Right kidney (tissue), 1 donor: ENCODE results near the gene ARFGAP2.

ENCODE experiments used
- DNase-seq: peaks from one replicate; pipeline ENCODE4 v3.0.0-alpha.2; 2016

Gene ARFGAP2

GRCh38 chr11:47171856-47172255, 4.8 kb downstream of the ARFGAP2 start:
- DNase-seq = no peak

DNA sequence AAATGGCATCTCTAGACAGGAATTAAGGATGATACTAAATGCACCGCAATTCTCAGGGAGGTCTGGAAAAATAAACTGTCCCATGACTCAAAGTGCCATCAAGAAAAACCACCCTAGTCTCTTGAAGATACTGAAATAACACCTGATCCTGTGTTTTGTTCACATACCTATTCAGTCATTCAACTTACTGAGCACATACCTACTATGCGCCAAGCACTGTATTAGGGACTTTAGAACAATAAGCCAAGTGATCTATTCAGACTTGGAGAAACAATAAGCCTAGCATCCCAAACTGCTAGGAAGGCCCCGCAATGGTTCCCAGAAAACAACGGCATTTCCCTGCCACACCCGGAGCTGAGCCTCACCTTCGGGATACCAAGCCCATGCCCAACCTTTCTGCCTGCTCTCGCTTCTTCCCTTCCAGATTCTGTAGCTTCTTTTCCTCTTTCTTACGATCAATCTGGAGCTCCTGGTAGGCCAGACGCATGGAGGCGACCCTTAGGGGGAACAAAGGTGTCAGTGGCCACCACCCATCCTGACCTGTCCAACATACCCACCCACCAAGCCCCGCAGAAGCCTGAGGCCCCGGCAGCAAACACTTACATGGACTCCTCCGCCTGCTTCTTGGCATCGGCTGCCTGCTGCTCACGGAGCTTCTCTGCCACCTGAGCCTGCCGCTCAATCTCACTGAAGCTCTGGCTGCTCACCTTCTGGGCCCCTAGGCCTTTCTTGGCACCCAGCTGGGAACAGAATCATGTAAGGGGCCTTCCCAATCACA, 5.4 kb downstream of the ARFGAP2 start:
- no peak for DNase-seq

GRCh38 chr11:47166368-47166767, 10.3 kb downstream of the ARFGAP2 start:
- no peak for DNase-seq

DNA sequence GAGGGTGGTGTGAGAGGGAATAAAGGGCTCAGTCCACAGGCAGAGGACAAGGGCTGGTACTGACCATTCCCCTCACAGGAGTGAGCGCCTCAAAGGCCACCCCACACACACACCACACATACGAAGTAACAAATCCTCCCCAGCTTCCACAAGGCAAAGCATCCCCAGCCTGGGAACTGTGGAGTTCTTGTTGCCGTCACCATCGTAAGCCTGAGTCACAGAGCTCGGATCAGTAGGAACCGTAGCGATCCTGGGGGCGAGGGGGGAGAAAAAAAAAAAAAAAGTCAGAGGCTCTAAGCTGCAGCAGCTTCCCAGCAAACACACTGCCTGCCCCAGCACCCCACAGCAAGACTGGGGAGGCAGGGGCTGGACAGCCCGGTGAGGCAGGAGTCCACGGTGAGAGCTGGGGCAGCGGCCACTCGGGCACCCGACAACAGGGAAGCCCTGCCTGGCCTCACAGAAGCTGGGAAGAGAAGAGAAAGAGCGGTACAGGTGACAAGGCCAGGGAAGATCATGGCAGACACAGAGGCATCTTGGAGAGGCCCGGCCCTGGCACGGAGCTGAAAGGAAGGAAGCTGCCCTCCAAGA, 11.3 kb downstream of the ARFGAP2 start:
- DNase-seq = no peak

DNA sequence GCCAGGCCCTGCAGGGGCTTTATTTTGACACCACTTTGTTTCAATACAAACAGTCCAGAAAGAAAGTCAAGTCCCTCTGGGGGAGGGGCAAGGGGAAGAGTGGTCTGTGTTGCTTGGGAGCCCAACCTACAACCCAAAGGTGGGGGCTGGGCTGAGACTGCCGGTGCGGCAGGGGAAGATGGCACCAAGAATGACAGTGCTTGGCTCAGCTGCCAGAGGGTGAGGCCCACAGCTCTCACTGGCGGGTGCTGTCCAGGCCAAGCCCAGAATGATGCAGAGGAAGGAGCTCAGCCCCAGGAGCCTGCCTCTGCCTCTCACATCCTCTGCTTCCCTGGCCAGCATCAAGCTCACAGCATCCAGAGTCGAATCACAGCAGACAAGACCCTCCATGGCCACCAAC, 12.4 kb downstream of the ARFGAP2 start:
- DNase-seq = no peak

DNA sequence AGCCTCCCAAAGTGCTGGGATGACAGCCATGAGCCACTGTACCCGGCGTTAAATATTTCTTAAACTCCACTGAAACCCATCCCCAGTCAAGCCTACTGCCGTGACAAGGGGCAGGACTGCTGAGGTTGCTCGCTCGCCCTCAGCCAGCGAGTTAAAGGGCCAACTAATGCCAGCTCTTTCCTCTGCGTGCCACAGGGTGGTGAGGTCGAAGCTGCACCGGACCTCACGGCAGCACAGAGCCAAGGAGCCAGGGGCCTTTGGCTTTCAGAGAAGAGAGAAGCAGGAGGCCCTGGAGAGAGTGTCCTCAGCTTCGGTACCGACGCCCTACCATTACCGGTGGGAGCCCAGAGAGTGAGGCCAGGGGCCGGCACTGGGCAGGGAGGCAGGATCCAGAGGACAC, 12.8 kb downstream of the ARFGAP2 start:
- no peak for DNase-seq

GRCh38 chr11:47163193-47163592, 13.5 kb downstream of the ARFGAP2 start:
- no peak for DNase-seq

GRCh38 chr11:47162426-47162825, 14.3 kb downstream of the ARFGAP2 start:
- no peak for DNase-seq

- no peak for DNase-seq
Observed at GRCh38 chr11:47161890-47162289, 14.8 kb downstream of the ARFGAP2 start.

GRCh38 chr11:47161134-47161854, 15.4 kb downstream of the ARFGAP2 start:
- DNase-seq = peak; percentile 50

DNA sequence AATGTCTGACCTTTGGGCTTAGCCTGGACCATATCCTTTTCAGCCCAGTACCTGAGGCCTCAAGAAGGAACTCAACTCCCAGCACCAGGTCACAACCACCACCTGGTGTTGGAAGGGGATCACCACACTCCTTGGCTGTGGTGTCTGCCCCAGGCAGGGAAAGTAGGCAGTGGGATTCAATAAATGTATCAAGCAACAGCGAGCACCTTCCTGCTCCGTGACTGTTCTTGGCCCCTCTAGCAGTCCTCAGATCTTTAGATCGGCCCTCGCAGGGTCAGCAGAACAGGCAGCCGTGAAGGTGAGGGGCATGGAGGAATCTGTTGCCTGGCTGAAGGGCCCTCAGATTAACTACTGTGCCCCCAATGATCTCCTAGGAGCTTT, 15.9 kb downstream of the ARFGAP2 start:
- DNase-seq = no peak

- no peak for DNase-seq
Observed at GRCh38 chr11:47158242-47158641, 18.4 kb downstream of the ARFGAP2 start.

- DNase-seq = no peak
Observed at GRCh38 chr11:47157805-47158204, 18.9 kb downstream of the ARFGAP2 start.

DNA sequence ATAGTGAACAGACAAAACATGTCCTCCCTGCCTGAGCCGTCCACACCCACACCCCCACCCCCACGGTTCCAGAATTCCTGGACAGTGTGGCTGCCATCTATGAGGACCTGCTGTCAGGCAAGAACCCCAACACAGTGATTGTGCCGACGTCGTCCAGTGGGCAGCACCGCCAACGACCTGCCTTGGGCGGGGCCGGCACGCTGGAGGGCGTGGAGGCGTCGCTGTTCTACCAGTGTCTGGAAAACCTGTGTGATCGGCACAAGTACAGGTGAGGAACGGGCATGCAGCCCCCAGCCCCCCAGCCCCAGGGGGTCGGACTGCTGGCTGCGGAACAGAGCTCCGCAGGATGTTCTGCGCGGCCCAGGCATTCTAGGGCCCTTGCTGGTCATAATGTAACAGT, 19.7 kb downstream of the ARFGAP2 start:
- no peak for DNase-seq

GRCh38 chr11:47156333-47156732, 20.3 kb downstream of the ARFGAP2 start:
- DNase-seq = no peak

DNA sequence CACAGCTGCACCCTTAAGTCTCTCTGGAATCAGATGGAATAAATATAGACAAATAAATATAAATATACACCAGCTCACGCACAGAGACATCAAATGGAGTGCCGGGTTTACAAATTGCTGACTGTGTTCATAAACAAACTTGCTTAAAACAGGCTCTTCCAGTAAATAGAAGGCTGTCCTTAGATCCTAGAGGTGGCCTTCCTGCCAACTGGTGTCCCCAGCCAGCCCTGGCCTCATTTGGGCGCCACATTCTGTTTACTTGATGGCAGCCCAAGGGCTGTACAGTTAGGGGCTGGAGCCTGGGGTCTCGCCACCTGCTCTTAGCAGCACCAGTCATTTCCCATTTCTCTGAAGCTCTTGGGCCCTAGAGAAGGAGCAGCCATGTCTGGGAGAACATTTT, 20.8 kb downstream of the ARFGAP2 start:
- no peak for DNase-seq

DNA sequence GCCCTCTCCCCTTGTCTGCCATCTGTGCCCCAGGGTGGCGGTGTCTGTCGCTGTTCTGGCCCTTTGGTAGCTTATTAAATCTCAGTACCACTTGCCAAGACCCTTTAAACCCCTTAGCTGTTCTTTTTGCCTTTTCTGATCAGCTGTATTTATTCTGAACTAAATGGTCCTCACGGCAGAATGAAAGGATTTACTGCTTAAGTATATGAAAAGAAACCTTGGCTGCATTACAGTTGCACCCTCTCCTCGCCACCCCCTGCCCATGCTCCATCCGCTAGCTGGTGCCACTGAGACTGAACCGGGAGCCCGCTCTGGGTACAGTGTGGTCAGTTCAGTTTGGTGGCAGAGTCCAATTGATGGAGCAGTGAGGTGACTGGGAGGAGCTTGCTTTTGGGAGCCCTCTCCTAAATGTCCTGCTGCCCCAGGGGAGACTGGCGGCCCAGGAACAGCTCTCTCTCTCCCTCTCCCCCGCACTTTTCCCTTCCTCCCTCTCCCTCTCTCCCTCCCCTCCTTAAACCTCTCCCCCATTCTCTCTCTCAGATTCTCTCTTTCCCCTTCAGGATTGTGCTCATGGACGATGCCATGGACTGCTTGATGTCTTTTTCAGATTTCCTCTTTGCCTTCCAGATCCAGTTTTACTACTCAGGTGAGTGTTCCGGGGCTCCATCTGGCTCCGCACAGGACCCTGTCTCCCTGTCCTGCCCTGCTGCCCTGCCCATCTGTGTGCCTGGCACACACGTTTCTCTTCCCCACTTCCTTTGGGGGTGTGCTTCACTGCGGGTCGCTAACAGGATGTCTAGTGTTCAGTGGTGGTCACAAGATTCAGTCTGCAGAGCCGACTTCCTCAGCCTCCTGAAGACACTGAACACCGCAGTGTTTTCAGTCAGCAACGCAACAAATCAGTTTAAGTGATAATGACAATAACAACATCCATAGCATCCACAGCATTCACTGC, 21.8 kb downstream of the ARFGAP2 start:
- DNase-seq = no peak

GRCh38 chr11:47152953-47153950, 23.4 kb downstream of the ARFGAP2 start:
- peak; percentile 68 for DNase-seq

GRCh38 chr11:47152126-47152952, 24.3 kb downstream of the ARFGAP2 start:
- no peak for DNase-seq

DNA sequence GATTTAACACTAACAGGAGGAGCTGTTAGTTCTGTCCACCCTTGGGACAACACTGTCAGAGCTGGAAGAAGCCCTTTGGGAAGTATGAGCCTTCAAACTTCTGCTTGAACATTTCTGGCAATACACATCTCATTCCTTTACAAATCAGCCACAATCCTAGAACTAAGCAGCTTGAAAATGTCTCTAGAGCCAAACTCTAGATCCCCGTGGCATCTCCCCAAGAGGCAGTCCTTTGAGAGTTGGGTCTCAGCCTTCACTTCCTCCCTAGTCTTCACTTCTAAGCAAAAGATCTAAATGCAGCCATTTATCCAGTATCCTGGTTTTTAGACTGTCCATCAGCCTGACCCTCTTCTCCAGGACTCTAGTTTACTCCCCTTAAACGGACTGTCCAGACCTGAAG, 26.9 kb downstream of the ARFGAP2 start:
- DNase-seq = no peak
